Measurements from ENCODE around the gene CAPN12.

CAPN12 gene

DNA sequence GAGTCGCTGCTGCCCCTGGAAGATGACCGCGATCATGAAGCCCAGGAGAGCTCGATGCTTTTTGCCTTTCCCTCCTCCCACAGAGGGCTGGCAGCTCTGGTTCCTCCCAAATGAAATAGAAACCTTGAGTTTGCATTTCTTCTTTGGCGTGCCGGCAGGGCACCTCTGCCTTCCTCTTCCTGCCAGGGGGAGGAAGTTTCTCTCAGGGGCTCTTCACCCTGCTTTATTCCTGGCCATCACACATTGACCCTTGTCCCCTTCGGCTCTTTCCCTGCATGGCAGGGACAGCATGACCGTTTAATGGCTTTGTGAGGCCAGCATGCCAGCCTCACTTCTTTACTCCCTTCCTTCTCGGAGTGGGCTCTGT lies 49.0 kb downstream of the CAPN12 start:
- no peak for DNase-seq

DNA sequence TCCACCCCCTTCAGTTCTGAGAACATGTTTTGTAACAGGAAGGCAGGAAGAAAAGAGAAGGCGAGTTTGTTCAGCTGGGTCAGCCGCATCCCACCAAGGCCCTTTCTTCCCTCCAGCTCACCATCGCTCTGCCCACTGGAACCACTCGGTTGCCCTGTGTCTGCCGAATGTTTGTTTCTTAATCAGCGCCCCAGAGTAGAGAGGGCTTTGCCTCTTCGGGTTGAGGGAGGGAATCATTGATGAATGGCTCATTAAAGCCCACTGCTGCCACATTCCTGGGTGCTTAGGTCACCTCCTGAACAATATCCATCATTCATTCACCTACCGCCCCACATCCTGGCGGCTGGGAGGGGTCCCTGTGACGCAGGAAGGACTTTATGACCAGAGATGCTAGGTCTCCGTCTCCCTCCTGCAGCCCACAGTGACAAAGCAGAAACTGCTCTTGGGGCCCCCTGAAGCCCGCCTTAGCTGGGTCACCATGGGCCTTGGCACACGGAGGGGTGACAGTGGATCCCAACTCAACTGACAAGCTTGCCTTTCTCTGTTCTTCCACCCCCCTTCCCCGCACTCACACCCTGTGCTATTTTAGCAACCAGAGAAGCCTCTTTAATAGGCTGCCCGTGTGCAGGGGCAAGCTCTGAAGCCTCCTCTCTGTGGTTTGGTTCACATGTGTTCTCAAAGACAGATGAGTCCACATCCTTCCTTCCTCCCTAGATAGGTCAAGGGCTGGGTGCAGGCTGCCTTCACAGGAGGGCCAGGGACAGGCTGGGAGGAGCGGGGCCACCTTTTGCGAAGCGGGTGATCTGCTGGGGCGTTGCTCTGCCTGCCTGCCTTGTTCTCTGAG lies 50.7 kb downstream of the CAPN12 start:
- DNase-seq: no peak

DNA sequence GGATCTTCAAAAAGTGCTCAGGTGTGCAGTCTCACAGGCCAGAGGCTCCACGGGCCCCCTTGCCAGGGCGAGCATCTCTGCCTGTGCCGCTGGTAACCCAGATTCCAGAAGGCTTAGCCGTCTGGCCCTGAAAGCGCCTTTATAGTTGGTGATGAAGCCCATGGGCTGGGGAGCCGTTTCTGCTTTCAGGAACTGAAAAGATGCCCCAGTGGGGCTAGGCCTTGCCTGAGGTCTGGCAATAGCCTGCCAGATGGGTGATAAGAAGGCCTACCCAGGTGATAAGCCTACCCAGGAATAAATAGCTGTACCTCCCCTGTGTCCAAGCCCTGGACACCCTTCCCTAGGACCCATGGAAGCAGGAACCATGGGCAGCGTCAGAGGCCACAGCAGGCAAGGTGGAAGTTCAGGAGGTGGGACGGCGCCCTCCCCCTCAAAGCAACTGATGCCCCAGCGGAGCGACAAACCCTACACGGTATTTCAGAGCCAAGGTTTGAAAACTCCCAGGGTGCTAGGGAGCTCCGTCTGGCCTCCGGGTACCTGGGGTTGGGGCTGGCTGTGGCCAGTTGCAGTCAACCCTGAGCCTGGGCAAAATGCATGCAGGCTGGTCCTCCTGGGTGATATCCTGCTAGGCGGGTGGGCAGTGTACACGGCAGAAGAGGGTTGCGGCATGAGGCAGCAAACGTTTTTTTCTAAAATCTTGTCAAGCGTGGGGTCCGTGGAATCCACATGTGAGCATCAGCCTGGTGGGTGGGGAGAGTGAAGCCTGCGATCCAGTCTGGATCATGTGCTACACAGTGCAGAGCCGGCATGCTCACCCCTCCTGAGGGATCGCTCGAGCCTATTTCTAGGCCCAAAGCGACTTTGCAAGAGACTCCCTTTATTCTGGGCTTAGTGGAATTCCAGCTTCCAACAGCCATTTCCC lies 51.6 kb downstream of the CAPN12 start:
- no peak for DNase-seq

- no peak for DNase-seq
Measured at GRCh38 chr19:38691938-38692457, 52.3 kb downstream of the CAPN12 start.

- DNase-seq: no peak
Measured at GRCh38 chr19:38690832-38691231, 53.4 kb downstream of the CAPN12 start.

- DNase-seq: no peak
Measured at GRCh38 chr19:38690146-38690545, 54.1 kb downstream of the CAPN12 start.

DNA sequence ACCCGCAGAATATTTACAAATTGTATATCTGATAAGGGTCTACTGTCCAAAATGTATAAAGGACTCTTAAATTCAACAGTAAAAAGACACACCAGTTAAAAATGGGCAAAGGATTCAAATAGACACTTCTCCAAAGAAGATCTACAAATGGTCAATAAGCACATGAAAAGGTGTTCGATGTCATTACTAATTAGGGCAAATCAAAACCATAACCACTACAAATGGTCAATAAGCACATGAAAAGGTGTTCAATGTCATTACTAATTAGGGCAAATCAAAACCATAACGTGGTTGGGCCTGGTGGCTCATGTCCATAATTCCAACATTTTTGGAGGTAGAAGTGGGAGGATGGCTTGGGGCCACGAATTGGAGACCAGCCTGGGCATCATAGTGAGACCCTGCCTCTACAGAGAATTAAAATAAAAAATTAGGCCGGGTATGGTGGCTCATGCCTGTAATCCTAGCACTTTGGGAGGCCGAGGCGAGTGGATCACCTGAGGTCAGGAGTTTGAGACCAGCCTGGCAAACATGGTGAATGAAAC lies 56.4 kb downstream of the CAPN12 start:
- DNase-seq: no peak

DNA sequence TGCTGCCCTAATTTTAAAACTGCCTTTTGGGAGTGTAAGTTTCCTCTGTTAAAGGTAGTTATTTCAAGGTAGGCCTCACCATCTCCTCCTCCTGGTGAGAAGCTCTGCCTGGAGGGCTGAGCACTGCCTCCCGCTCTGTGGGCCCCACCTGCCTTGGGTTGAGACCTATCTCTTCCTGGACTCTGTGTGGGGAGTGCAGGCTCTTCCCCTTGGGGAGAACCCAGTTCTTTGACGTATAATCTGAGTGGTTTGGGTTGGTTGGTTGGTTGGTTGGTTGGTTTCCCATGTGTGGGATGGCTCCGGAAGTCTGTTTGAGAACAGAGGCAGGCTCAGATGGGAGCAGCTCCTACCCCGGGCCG lies 57.8 kb downstream of the CAPN12 start:
- DNase-seq: no peak

GRCh38 chr19:38685666-38686529 lies 58.4 kb downstream of the CAPN12 start:
- no peak for DNase-seq

DNA sequence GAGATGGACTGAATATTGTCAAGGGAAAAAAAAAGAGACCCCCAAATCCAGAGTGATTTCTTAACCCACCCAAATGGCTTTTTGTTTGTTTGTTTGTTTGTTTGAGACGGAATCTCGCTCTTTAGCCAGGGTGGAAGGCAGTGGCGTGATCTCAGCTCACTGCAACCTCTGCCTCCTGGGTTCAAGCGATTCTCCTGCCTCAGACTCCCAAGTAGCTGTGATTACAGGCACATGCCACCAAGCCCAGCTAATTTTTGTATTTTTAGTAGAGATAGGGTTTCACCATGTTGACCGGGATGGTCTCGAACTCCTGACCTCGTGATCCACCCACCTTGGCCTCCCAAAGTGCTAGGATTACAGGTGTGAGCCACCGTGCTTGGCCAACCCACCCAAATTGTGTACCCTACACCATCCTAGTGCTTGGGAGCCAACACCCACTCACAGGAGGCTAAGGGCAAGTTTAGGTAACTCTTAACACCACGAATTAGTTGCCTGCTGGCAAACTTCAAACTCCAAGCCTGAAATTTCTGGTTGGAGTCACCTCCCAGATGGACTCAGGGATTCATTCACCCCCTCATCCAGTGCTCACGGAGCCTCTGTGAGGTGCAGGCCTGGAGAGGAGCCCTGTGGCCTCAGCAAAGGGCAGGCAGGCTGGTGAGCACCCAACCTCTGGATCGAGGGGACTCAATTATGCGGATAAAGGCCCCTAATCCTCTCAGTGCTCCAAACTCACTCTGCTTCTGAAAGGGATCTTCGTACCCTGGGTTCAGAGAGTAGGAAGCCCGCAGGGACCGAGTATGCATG lies 59.2 kb downstream of the CAPN12 start:
- no peak for DNase-seq

- DNase-seq: no peak
Measured at GRCh38 chr19:38684078-38684861, 60.0 kb downstream of the CAPN12 start.

DNA sequence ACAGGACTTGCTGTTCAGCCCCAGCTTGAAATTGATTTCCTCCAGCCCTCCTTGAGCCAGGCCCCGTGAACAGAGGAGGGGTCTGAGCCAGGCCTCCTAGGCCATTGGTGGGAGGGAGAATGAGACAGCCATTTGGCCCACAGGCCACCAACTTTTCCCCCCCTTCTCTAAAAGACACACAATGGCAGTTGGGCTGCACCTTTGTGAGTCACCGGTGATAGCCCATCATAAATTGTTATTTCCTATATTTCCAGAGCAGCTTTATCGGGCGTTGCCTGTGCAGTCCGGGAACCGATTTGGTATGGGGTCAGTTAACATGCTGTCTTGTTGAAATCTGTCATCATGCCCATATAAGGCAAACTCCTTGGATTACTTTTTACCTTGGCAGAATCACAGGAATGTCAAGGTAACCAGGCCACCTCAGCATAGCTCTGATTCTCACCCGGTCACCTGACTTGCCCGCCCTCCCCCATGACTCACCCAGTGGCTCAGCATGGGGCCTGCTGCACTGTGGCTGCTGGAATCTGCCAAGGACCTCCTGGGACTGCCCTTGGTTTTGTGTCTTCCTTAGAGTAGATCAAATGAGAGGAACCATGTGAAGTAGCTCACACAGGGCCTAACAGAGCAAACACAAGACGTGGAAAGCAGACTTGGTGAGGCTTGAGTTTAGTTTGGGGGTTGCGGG lies 60.7 kb downstream of the CAPN12 start:
- DNase-seq: no peak

GRCh38 chr19:38682872-38683392 lies 61.3 kb downstream of the CAPN12 start:
- DNase-seq: no peak

- no peak for DNase-seq
Measured at GRCh38 chr19:38682195-38682867, 61.9 kb downstream of the CAPN12 start.
